NCI-H1436 (cell line): Measurements from ENCODE around the gene RIMS3.
"Not testable (repeated sequence)": the region's sequence is repeated elsewhere in the genome, so short reads cannot be mapped to it uniquely, and the experiment has no call there.

Source experiments
- DNase-seq: peaks from one replicate; lab custom pipeline; 2025; lab: John Stamatoyannopoulos, UW

Gene RIMS3

DNA sequence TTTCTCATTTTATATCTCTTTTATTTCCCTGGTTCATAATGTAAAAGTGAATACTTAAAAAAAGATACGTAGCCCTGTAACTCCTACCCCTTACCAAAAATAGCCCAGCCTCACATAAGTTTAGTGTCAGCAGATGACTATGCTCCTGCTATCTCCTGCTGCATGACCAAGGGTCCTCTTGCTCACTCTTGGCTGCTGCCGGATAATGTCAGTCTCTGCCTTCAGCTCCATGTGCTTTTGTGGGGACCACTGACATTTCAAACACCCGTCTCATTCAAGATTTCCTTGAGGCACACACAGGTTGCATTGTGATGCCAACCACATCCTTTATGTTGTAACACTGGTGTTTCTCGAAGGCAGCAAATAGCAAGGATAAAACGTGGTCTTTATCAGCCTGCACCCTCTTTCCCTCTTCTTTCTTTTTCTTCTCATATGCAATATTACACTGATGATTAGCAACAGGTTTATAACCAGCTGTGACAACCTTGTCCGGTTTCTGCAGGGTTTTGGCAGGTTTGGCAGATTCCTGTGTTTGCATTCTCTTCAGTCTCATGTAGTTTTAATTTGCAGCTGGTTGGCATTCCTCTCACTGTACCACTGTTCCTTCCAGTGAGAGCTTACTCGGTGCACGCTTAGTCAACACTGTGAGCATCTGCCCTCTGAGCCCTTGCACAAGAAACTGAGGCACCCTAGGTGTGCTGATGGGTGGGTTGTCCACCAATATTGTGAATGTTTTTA lies 71.9 kb downstream of the RIMS3 start:
- no peak for DNase-seq

DNA sequence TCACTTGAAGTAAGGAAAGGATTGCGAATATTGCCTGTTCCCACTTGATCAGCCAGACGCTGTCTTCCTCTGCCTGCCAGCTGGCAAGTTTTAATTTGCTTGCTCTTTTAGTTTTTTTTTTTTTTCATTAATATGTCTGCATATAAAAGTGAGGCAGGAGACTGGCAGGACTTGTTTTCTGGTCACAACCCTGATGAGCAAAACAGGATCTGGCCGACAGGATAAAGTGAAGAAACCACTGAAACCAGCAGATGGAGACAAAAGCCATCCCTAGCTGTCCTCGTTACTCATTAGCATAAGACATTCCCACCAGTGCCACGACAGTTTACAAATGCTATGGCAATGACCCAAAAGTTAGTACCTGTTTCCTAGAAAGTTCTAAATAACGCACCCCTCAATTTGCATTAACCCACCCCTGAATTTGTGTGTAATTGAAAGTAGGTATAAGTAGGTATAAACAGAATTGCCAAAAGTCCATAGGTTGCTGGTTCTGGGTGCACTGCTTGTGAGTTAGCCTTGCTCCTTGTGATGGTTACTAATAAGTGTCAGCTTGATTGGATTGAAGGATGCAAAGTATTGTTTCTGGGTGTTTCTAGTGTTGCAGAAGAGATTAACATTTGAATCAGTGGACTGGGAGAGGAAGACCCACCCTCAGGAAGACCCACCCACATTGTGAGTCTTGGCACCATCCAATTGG lies 73.2 kb downstream of the RIMS3 start:
- peak; percentile 16 for DNase-seq

DNA sequence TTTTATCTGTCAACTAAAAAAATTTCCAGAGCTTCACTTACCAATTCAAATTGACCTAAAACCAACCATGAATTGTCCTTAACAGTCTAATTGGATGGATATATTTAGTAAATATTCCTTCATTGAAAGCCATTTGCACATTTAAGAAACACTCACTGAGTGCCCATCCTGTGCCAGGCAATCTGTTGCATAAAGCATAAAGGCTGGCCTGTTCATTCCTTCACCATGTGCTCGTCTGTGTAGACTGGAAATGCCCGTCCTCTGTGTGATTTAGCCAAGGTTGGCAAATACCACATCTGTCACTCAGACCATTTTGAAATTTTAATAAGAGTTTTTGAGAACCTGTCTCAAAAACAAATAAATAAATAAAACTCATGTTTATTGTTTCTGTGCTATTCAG lies 76.9 kb downstream of the RIMS3 start:
- DNase-seq, result no peak

DNA sequence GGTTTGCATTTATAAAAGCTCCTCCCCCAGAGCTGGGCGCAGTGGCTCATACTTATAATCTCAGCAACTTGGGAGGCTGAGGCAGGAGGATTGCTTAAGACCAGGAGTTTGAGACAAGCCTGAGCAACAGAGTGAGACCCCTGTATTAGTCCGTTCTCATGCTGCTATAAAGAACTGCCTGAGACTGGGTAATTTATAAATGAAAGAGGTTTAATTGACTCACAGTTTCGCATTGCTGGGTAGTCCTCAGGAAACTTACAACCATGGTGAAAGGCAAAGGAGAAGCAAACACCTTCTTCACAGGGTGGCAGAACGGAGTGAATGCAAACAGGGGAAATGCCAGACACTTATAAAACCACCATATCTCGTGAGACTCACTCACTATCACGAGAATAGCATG lies 81.5 kb downstream of the RIMS3 start:
- no peak for DNase-seq

DNA sequence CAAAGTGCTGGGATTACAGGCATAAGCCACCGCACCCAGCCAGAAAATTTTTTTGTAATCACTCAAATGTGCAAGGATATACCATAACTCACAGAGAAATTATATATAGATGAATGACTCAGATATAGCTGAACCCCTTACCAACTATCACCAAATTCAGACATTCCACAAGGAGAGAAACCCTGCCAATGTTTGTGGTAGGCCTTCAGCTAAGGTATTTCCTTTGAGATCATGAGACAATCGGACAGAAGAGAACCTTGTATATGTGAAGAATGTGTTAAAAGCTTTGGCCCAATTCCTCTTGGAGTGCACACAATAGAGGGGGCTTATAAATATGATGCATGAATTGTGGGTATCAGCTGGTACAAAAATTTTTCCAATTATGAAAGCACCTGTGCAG lies 83.4 kb downstream of the RIMS3 start:
- DNase-seq, result no peak

DNA sequence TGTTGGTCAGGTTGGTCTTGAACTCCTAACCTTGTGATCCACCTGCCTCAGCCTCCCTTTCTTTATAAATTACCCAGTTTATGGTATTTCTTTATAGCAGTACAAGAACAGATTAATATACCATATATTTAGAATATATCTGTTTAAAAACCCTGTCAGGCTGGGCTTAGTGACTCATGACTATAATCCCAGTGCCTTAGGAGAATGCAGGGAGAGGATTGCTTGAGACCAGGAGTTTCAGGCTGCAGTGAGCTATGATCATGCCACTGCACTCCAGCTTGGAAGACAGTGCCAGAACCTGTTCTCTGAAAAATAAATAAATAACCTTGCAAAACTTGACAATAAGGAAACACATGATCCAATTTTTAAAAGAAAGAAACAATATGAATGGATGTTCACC lies 90.1 kb downstream of the RIMS3 start:
- no peak for DNase-seq

DNA sequence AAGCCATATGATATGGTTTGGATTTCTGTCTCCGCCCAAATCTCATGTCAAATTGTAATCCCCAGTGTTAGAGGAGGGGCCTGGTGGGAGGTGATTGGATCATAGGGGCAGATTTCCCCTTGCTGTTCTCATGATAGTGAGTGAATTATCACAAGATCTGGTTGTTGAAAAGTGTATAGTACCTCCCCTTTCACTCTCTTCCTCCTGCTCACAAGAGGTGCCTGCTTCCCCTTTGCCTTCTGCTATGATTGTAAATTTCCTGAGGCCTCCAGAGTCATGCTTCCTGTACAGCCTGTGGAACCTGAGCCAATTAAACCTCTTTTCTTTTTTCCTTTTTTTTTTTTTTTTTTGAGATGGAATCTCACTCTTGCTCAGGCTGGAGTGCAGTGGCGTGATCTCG lies 90.7 kb downstream of the RIMS3 start:
- DNase-seq, result not testable (repeated sequence)
